Ovary (tissue), 9 donors: ENCODE data around the gene LEMD1. TPM values are rescaled to one million over a fixed set of nuclear protein-coding genes. Genes with fewer than 3 reads are reported as not detected.
A peak's percentile ranks its signal among the peaks of the same experiment; 100 is the strongest.
"Not testable (repeated sequence)": the region's sequence is repeated elsewhere in the genome, so short reads cannot be mapped to it uniquely, and the experiment has no call there.

ENCODE experiments used
- DNase-seq, 5 donors: peaks; one replicate each; pipeline ENCODE4 v3.0.0-alpha.2; 2019 to 2020
- H3K27ac ChIP-seq, 2 donors: fragments of 200-600 bp; one replicate each; pipeline versions ENCODE4 v1.5.1 to v1.8.0; 2019 to 2022
- H3K27me3 ChIP-seq: fragments of 200-600 bp; one replicate; pipeline ENCODE4 v1.8.0; 2022
- H3K36me3 ChIP-seq: fragments of 200-600 bp; sonication (generic); one replicate; pipeline ENCODE4 v1.5.1; 2019
- H3K4me1 ChIP-seq: one replicate; pipeline ENCODE4 v1.8.1; 2013; ENCODE audit warnings: mild to moderate bottlenecking, moderate library complexity; ENCODE audit not compliant: insufficient read depth
- H3K4me3 ChIP-seq: fragments of 200-600 bp; sonication (generic); one replicate; pipeline ENCODE4 v1.5.1; 2017
- H3K9me3 ChIP-seq, 2 donors: fragments of 200-600 bp in 1 of 2; sonication (generic) in 1 of 2; one replicate each; pipeline versions ENCODE4 v1.5.1 to v1.8.1; 2013 to 2019; ENCODE audit warnings: mild to moderate bottlenecking in 1 of 2, moderate library complexity in 1 of 2
- CTCF ChIP-seq, 3 donors: fragments of 450-650 bp in 2 of 3; fragments of 200-600 bp in 1 of 3; IDR thresholded peaks; one replicate each; pipeline versions ENCODE4 v1.5.1 to v1.8.0; 2016 to 2022; ENCODE audit warnings: antibody characterized with exemption in 3 of 3, mild to moderate bottlenecking in 1 of 3
- EP300 ChIP-seq: sonication (generic); formaldehyde crosslinking; IDR thresholded peaks from one replicate; pipeline ENCODE4 v1.6.1; 2017; ENCODE audit warnings: antibody characterized with exemption
- POLR2A ChIP-seq: fragments of 450-650 bp; IDR thresholded peaks from one replicate; pipeline ENCODE4 v1.6.1; 2017; ENCODE audit warnings: antibody characterized with exemption, mild to moderate bottlenecking, moderate library complexity
- WGBS, 3 donors: extraction: QIAGEN DNeasy Blood & Tissue Kit in 1 of 3; methylation state at CpG; one replicate each; pipeline versions ENCODE4 v1.1.5 to v1.1.7; 2013 to 2017; 5-methylcytosine and 5-hydroxymethylcytosine counted together
- intact Hi-C, 4 donors: fragments of 100-400 bp; cut with DNase I; formaldehyde crosslinking; loops; one replicate each; pipeline versions ENCODE4 v1.11.0 to v1.15.1; 2022 to 2023
- polyA plus RNA-seq, 2 donors: library from polyadenylated mRNA; stranded (reverse); fragments of 200-250 nt in 1 of 2; fragments of 350-450 nt in 1 of 2; fragmentation: Illumina TruSeq in 1 of 2; extraction: RNeasy Lipid Tissue Mini Kit (QIAGEN cat#74804) in 1 of 2; gene quantifications; one replicate each; pipeline ENCODE4 v1.2.3, GENCODE V29; 2013 to 2014
- total RNA-seq, 7 donors: library from RNA; depleted of rRNA in 2 of 7; stranded (reverse); fragments of >200 nt in 2 of 7; fragmentation: NEBNext Ultra II Directional in 3 of 7; extraction: Animal tissue kit (Norgen Biotek cat#: 25700) in 3 of 7; gene quantifications; one replicate each; pipeline versions ENCODE4 v1.1.0 to v1.2.4, GENCODE V29; 2016 to 2023
- donor health status: DM: no; HTN: no; CAD: no; lungs with moderate emphysema.
- donor health status: DM: no; HTN: no; CAD: no.
- donor health status: Bipolar disorder and iron deficiency.
- donor health status: DM: yes; HTN: yes; CAD: no.
- donor health status: DM: no; HTN: no; CAD: no.
- donor health status: DM: yes; HTN: yes; CAD: no.

The LEMD1 gene
- total and polyA plus RNA-seq, 9 donors = 0.43 to 7.0 (median 0.97) TPM; not detected in 1

- H3K27me3 ChIP-seq = no peaks in the 10 kb centered on the region
- H3K4me3 ChIP-seq = no peak overlapping the region
- no peak for TF ChIP-seq EP300
- TF ChIP-seq CTCF (IDR thresholded peaks at IDR 0.05) = no peak
- TF ChIP-seq POLR2A = no peak
- H3K9me3 ChIP-seq = no peaks in the 10 kb centered on the region
- no peaks in the 10 kb centered on the region for H3K36me3 ChIP-seq
- 35 to 44% (median 39%) methylated on average over 5 of the region's 5 CpGs for WGBS, 3 donors
- peaks cover 2% of the 10 kb centered on the region for H3K4me1 ChIP-seq
- peak in 3 of 5 donors; percentile 50 to 57 (median 52) for DNase-seq
- intact Hi-C loops = loop anchor here in 1 of 4 donors (10.0 kb wide), 1 partner anchor 64 kb away; no protein-coding TSS in a partner anchor
- H3K27ac ChIP-seq = no peak overlapping the region
Observed at GRCh38 chr1:205410581-205411298, 11.1 kb downstream of the LEMD1 start.

- Histone ChIP-seq H3K9me3 (no peaks in the 10 kb centered on the region), H3K4me3 (no peak overlapping the region), H3K27ac (no peak overlapping the region), H3K27me3 (no peaks in the 10 kb centered on the region), H3K36me3 (no peaks in the 10 kb centered on the region), H3K4me1 (peaks cover 2% of the 10 kb centered on the region)
- TF ChIP-seq EP300 (no peak), CTCF (IDR thresholded peaks at IDR 0.05) (no peak), POLR2A (no peak)
- WGBS, 3 donors = 85 to 94% (median 88%) methylated on average over 5 of the region's 5 CpGs
- intact Hi-C loops = no loop called here
- no peak for DNase-seq
Observed at GRCh38 chr1:205407970-205408369, 13.9 kb downstream of the LEMD1 start.

GRCh38 chr1:205406252-205406651 is 15.6 kb downstream of the LEMD1 start:
- H3K36me3 ChIP-seq, H3K4me3 ChIP-seq, intact Hi-C loops, H3K4me1 ChIP-seq, H3K9me3 ChIP-seq, H3K27ac ChIP-seq, DNase-seq, H3K27me3 ChIP-seq: not testable (repeated sequence)
- 76 to 91% (median 87%) methylated on average over 6 to 8 of the region's 12 CpGs for WGBS, 3 donors

GRCh38 chr1:205404484-205404883 is 17.4 kb downstream of the LEMD1 start:
- H3K36me3 ChIP-seq, H3K27me3 ChIP-seq, intact Hi-C loops, H3K27ac ChIP-seq, H3K4me1 ChIP-seq, DNase-seq, H3K4me3 ChIP-seq, H3K9me3 ChIP-seq: not testable (repeated sequence)
- 92 to 100% (median 96%) methylated on average over 1 to 3 of the region's 3 CpGs for WGBS, 3 donors

GRCh38 chr1:205398586-205398985 is 23.3 kb downstream of the LEMD1 start:
- no peak for DNase-seq
- H3K9me3 ChIP-seq = no peaks in the 10 kb centered on the region
- 94 to 99% (median 95%) methylated on average over 4 of the region's 4 CpGs for WGBS, 3 donors
- H3K36me3 ChIP-seq = no peaks in the 10 kb centered on the region
- no peaks in the 10 kb centered on the region for H3K4me1 ChIP-seq
- no peak for TF ChIP-seq EP300
- TF ChIP-seq CTCF (IDR thresholded peaks at IDR 0.05) = no peak
- no peak for TF ChIP-seq POLR2A
- no peaks in the 10 kb centered on the region for H3K27me3 ChIP-seq
- intact Hi-C loops = loop anchor here in 2 of 4 donors (5.0 to 10.0 kb wide), 3 partner anchors 84 to 126 kb away; no protein-coding TSS in a partner anchor
- H3K27ac ChIP-seq = no peak overlapping the region
- H3K4me3 ChIP-seq = no peak overlapping the region
